Measurements from ENCODE around the gene EYA2. TPM values are rescaled to one million over a fixed set of nuclear protein-coding genes. Genes with fewer than 3 reads are reported as not detected.

The EYA2 gene
- total RNA-seq, 1 experiment from 2014 or later: 0.74 TPM

DNA sequence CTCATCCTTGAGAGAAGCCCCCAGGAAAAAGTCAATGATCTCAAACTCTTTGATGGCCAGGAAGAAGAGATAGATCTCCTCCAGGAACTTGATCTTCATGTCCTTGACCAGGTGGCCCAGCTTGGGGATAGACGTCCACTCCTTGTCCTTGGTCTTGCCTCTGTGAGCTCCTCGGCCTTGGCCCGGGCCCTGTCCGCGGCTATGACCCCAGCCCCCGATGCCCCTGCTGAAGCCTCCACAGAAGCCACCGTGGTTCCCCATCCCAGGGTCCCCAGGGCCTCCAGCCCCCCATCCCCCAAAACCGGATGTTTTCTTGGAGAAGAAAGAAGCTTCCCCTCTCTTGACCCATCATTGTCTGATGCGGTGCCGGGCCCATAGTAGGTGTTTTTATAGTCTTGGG lies 266.8 kb downstream of the EYA2 start:
- H3K79me2 ChIP-seq (ENCODE audit: insufficient read depth, low read length): no peaks in the 10 kb centered on the region
- H3K18ac ChIP-seq (ENCODE audit: insufficient read length, low read depth, low read length): no peak overlapping the region
- Mint-ChIP-seq H3K4me1 (0 out of 4 replicates have a peak, but pooled peaks cover 0 to 2% of the 10 kb centered on the region in 2 experiments), H3K4me3 (no peak overlapping the region), H3K9me3 (peaks cover 0 to 5% of the 10 kb centered on the region in 2 experiments; a peak in 4 of 5 replicates), H3K36me3 (ENCODE audit: insufficient read depth in 1 of 3, low read depth in 3 of 3) (peaks cover 0 to 5% (median 3%) of the 10 kb centered on the region in 3 experiments; a peak in 5 of 7 replicates), H3K27me3 (ENCODE audit: low read depth) (no peaks in the 10 kb centered on the region; the same call in 1 of the 2 replicates), H3K27ac (no peak overlapping the region; a peak in 1 of 7 replicates)
- H4K91ac ChIP-seq (ENCODE audit: insufficient read length, low read depth, low read length): no peak overlapping the region
- H4K5ac ChIP-seq (ENCODE audit: insufficient read length, low read depth, low read length): no peak overlapping the region
- H3K23ac ChIP-seq (ENCODE audit: insufficient read length, low read depth, low read length): no peak overlapping the region
- H3K79me1 ChIP-seq (ENCODE audit: insufficient read depth, low read depth, low read length, poor library complexity, severe bottlenecking): no peaks in the 10 kb centered on the region
- H3K56ac ChIP-seq (ENCODE audit: insufficient read length, low read depth, low read length): no peak overlapping the region
- no peak overlapping the region for H2BK5ac ChIP-seq (ENCODE audit: insufficient read length, low read length)
- no peaks in the 10 kb centered on the region for H3K23me2 ChIP-seq (ENCODE audit: insufficient read length, low read depth, low read length, poor library complexity, severe bottlenecking)
- no peaks in the 10 kb centered on the region for H3K9me3 ChIP-seq (ENCODE audit: control insufficient read depth, low read depth, low read length)
- no peaks in the 10 kb centered on the region for H4K20me1 ChIP-seq (ENCODE audit: control insufficient read depth, insufficient read depth, insufficient read length)
- WGBS (ENCODE audit: extremely low coverage, insufficient read length, low lambda C conversion rate): no CpG with 5 or more reads among the region's 10 CpGs
- H3K27ac ChIP-seq (ENCODE audit: insufficient read length, low read depth, low read length): no peak overlapping the region
- H2AK5ac ChIP-seq (ENCODE audit: insufficient read length, low read length): no peak overlapping the region
- H3T11ph ChIP-seq (ENCODE audit: low read length): no peak overlapping the region
- no peak overlapping the region for H3K14ac ChIP-seq (ENCODE audit: insufficient read depth, low read length)
- TF ChIP-seq, protein P1, sequence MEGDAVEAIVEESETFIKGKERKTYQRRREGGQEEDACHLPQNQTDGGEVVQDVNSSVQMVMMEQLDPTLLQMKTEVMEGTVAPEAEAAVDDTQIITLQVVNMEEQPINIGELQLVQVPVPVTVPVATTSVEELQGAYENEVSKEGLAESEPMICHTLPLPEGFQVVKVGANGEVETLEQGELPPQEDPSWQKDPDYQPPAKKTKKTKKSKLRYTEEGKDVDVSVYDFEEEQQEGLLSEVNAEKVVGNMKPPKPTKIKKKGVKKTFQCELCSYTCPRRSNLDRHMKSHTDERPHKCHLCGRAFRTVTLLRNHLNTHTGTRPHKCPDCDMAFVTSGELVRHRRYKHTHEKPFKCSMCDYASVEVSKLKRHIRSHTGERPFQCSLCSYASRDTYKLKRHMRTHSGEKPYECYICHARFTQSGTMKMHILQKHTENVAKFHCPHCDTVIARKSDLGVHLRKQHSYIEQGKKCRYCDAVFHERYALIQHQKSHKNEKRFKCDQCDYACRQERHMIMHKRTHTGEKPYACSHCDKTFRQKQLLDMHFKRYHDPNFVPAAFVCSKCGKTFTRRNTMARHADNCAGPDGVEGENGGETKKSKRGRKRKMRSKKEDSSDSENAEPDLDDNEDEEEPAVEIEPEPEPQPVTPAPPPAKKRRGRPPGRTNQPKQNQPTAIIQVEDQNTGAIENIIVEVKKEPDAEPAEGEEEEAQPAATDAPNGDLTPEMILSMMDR (conservative IDR thresholded peaks at IDR 0.05): no peak
- no peak overlapping the region for H2AFZ ChIP-seq (ENCODE audit: low read length)
- no peak overlapping the region for H2BK120ac ChIP-seq (ENCODE audit: low read depth, low read length, poor library complexity, severe bottlenecking)
- no peak overlapping the region for H2BK12ac ChIP-seq (ENCODE audit: insufficient read length, low read depth, low read length)
- H2BK15ac ChIP-seq (ENCODE audit: low read depth, low read length): no peak overlapping the region
- H3K4me1 ChIP-seq (ENCODE audit: insufficient read depth, low read length): no peaks in the 10 kb centered on the region
- no peaks in the 10 kb centered on the region for H3K27me3 ChIP-seq (ENCODE audit: insufficient read depth, low read length)
- no peak for DNase-seq
- H2BK20ac ChIP-seq (ENCODE audit: low read depth, low read length, poor library complexity, severe bottlenecking): no peak overlapping the region
- no peak overlapping the region for H3K4me2 ChIP-seq (ENCODE audit: insufficient read depth, insufficient read length, low read length)
- no peak overlapping the region for H3K4ac ChIP-seq (ENCODE audit: low read depth, low read length)
- no peak overlapping the region for H3K9ac ChIP-seq (ENCODE audit: extremely low read depth, insufficient read length, low read length)
- H4K8ac ChIP-seq (replicated peaks; ENCODE audit: insufficient read length, low read depth, low read length): no peak overlapping the region
